CD4-positive, alpha-beta T cell treated with Interleukin-6 at 100 ng/mL for 8 hours (primary cell): Measurements from ENCODE around the gene NPAS3.

Source experiments
- DNase-seq: peaks from one replicate; pipeline ENCODE4 v3.0.0-alpha.2; 2020; ENCODE audit warnings: mixed read lengths, low spot score

Gene NPAS3

GRCh38 chr14:33587791-33588190, 649.1 kb downstream of the NPAS3 start:
- no peak for DNase-seq

- DNase-seq = no peak
Measured at GRCh38 chr14:33588771-33589170, 650.1 kb downstream of the NPAS3 start.

GRCh38 chr14:33589334-33589733, 650.7 kb downstream of the NPAS3 start:
- DNase-seq = no peak

- no peak for DNase-seq
Measured at GRCh38 chr14:33590891-33591630, 652.4 kb downstream of the NPAS3 start.

GRCh38 chr14:33592297-33592696, 653.6 kb downstream of the NPAS3 start:
- DNase-seq = no peak

GRCh38 chr14:33596211-33597080, 657.8 kb downstream of the NPAS3 start:
- no peak for DNase-seq

GRCh38 chr14:33598582-33598981, 659.9 kb downstream of the NPAS3 start:
- DNase-seq = no peak

- DNase-seq = no peak
Measured at GRCh38 chr14:33602396-33602795, 663.7 kb downstream of the NPAS3 start.

GRCh38 chr14:33606591-33606990, 667.9 kb downstream of the NPAS3 start:
- DNase-seq = no peak

- no peak for DNase-seq
Measured at GRCh38 chr14:33609582-33609981, 670.9 kb downstream of the NPAS3 start.

GRCh38 chr14:33610121-33610520, 671.4 kb downstream of the NPAS3 start:
- no peak for DNase-seq

- no peak for DNase-seq
Measured at GRCh38 chr14:33611405-33612196, 672.9 kb downstream of the NPAS3 start.

GRCh38 chr14:33612197-33612505, 673.5 kb downstream of the NPAS3 start:
- no peak for DNase-seq

GRCh38 chr14:33617154-33617553, 678.5 kb downstream of the NPAS3 start:
- no peak for DNase-seq

- DNase-seq = no peak
Measured at GRCh38 chr14:33618361-33619105, 679.9 kb downstream of the NPAS3 start.

GRCh38 chr14:33622496-33622895, 683.8 kb downstream of the NPAS3 start:
- DNase-seq = no peak

- no peak for DNase-seq
Measured at GRCh38 chr14:33629792-33630191, 691.1 kb downstream of the NPAS3 start.

- DNase-seq = no peak
Measured at GRCh38 chr14:33631021-33631420, 692.3 kb downstream of the NPAS3 start.

- DNase-seq = no peak
Measured at GRCh38 chr14:33631441-33631840, 692.8 kb downstream of the NPAS3 start.

- DNase-seq = no peak
Measured at GRCh38 chr14:33634631-33635030, 696.0 kb downstream of the NPAS3 start.

GRCh38 chr14:33636716-33637115, 698.0 kb downstream of the NPAS3 start:
- no peak for DNase-seq

- DNase-seq = no peak
Measured at GRCh38 chr14:33642080-33642479, 703.4 kb downstream of the NPAS3 start.
